ENCODE measurements around the gene ENTPD8. TPM values are rescaled to one million over a fixed set of nuclear protein-coding genes. Genes with fewer than 3 reads are reported as not detected.

ENTPD8 gene
- total and polyA plus RNA-seq, 4 donors = 0.08 to 0.45 (median 0.21) TPM

DNA sequence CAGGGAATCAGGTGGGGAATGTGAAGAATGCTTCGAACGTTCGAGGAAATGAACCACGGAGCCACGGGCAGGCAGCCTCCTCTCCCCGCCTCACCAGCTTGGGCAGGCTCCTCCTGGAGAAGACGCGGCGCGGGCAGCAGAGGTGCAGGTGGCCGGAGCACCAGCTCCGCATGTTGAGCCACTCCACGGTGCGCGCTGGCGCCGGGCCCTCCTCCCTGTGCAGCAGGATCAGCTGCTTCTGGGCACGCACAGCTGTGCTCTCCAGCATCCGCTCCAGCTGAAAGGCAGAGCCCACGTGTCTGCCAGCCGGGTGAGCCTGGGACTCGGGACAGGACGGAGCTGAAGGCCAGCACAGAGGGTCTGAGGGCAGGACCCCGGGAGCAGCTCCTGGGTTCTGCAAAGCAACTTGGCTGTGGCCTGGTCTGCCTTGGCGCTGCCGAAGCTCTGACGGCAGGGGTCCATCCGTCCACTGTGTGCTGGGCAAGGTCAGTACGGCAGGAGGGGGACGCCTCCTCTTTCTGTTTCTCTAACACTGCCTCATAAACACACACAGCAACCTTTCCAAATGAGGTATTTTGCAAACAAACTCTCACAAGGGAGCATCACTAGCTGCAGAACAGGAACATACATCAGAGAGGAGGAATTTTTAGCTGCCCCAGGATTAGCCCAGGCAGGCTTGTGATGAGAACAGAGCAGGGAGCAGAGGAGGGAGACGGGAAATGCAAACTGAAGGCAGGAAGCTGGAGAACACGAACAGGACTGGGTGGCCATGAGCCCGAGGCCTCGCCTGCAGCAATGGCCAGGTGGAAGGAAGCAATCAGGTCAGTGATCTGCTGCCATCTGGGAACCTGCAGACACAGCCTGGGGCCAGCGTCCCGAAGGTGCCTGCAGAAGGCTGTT lies 38.1 kb upstream of the ENTPD8 start:
- H3K9ac ChIP-seq (ENCODE audit: insufficient read depth in 1 of 2, low read length in 2 of 2) = no peak overlapping the region
- 63 to 73% methylated on average over 36 of the region's 36 CpGs for WGBS, 2 donors
- no peaks in the 10 kb centered on the region for H3K27me3 ChIP-seq (ENCODE audit: control insufficient read depth in 3 of 3, insufficient read depth in 3 of 3, low read length in 2 of 3)
- DNase-seq (peak in 1 of 3 donors; percentile 34), ATAC-seq (ENCODE audit: insufficient read depth, low FRiP score) (no peak)
- H3K4me1 ChIP-seq (ENCODE audit: control insufficient read depth in 5 of 5, insufficient read depth in 5 of 5, low read length in 5 of 5) = peaks cover 0 to 3% (median 0%) of the 10 kb centered on the region in 5 donors
- peaks cover 0 to 11% (median 3%) of the 10 kb centered on the region in 4 donors for H3K9me3 ChIP-seq (ENCODE audit: control insufficient read depth in 4 of 4, insufficient read depth in 3 of 4, low read length in 3 of 4)
- no peak for TF ChIP-seq CTCF (IDR thresholded peaks at IDR 0.05; ENCODE audit: control extremely low read depth, extremely low read depth)
- H3K27ac ChIP-seq (ENCODE audit: low read depth in 1 of 2, low read length in 1 of 2) = no peak overlapping the region
- no peaks in the 10 kb centered on the region for H3K36me3 ChIP-seq (ENCODE audit: control insufficient read depth in 4 of 4, insufficient read depth in 4 of 4, low read length in 4 of 4)
- no peak overlapping the region for H3K4me3 ChIP-seq

DNA sequence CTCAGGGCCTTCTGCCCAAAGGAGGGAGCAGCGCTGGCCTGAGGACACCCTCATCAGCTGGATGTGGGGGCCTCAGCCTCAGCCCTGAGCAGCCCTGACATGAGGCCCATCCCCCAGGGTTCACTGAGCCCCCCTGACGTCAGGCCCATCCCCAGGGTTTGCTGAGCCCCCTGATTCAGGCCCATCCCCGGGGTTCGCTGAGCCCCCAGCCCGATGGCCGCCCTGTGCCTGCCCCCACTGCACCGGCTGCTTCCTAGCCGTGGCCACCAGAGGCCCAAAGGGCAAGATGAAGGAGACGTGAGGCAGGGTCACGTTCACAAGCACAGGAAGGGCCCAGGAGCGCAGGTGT lies 37.4 kb upstream of the ENTPD8 start:
- no peak for ATAC-seq (ENCODE audit: insufficient read depth, low FRiP score)
- no peak overlapping the region for H3K27ac ChIP-seq (ENCODE audit: low read depth in 1 of 2, low read length in 1 of 2)
- no peak for TF ChIP-seq CTCF (IDR thresholded peaks at IDR 0.05; ENCODE audit: control extremely low read depth, extremely low read depth)
- H3K4me1 ChIP-seq (ENCODE audit: control insufficient read depth in 5 of 5, insufficient read depth in 5 of 5, low read length in 5 of 5) = peaks cover 0 to 3% (median 0%) of the 10 kb centered on the region in 5 donors
- no peak overlapping the region for H3K9ac ChIP-seq (ENCODE audit: insufficient read depth in 1 of 2, low read length in 2 of 2)
- H3K4me3 ChIP-seq = no peak overlapping the region
- H3K27me3 ChIP-seq (ENCODE audit: control insufficient read depth in 3 of 3, insufficient read depth in 3 of 3, low read length in 2 of 3) = no peaks in the 10 kb centered on the region
- no peaks in the 10 kb centered on the region for H3K36me3 ChIP-seq (ENCODE audit: control insufficient read depth in 4 of 4, insufficient read depth in 4 of 4, low read length in 4 of 4)
- peaks cover 0 to 11% (median 3%) of the 10 kb centered on the region in 4 donors for H3K9me3 ChIP-seq (ENCODE audit: control insufficient read depth in 4 of 4, insufficient read depth in 3 of 4, low read length in 3 of 4)
- 83 to 90% methylated on average over 11 of the region's 11 CpGs for WGBS, 2 donors
- DNase-seq = no peak

DNA sequence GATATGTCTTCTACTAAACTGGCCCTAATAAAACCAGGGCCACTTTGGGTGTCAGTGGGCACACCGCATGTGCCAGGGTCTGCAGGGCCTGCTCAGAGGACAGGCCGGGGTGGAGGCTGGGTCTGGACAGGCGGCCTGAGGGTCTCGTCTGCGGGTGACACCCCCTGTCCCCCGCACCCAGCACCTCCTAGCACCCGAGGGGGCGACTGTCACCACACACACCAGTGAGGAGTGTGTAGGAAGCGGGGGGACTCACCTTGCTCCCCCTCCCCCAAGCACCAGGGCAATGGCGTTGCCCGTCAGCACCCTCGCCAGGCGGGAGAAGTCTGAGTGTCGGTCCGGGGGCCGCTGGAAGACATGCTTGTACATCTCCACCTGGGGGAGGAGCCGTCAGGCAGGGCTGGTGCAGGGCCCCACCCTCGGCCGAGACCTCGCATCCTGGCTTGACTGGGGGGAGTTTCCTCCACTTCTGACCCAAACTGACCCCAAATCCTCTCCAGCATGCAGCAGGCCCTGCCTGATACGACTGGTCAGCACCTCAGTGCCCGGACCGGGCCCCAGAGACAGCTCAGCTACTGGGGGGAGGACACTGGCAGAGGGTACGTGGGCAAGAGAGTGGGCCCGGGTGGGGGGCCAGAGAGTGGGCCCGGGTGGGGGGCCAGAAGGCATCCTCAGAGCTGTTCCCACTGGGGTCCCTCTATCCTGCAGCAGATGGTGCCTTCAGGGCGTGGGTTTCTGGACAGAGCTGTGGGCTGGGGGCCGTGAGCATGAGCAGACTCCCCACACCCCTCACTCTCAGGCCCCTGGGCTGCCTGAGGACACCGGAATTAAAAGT lies 36.8 kb upstream of the ENTPD8 start:
- H3K4me1 ChIP-seq (ENCODE audit: control insufficient read depth in 5 of 5, insufficient read depth in 5 of 5, low read length in 5 of 5) = peaks cover 0 to 3% (median 0%) of the 10 kb centered on the region in 5 donors
- no peaks in the 10 kb centered on the region for H3K36me3 ChIP-seq (ENCODE audit: control insufficient read depth in 4 of 4, insufficient read depth in 4 of 4, low read length in 4 of 4)
- WGBS, 2 donors = 90 to 92% methylated on average over 29 of the region's 29 CpGs
- no peak overlapping the region for H3K9ac ChIP-seq (ENCODE audit: insufficient read depth in 1 of 2, low read length in 2 of 2)
- ATAC-seq (ENCODE audit: insufficient read depth, low FRiP score) (no peak), DNase-seq (no peak)
- H3K27me3 ChIP-seq (ENCODE audit: control insufficient read depth in 3 of 3, insufficient read depth in 3 of 3, low read length in 2 of 3) = no peaks in the 10 kb centered on the region
- H3K27ac ChIP-seq (ENCODE audit: low read depth in 1 of 2, low read length in 1 of 2) = no peak overlapping the region
- TF ChIP-seq CTCF (IDR thresholded peaks at IDR 0.05; ENCODE audit: control extremely low read depth, extremely low read depth) = no peak
- H3K9me3 ChIP-seq (ENCODE audit: control insufficient read depth in 4 of 4, insufficient read depth in 3 of 4, low read length in 3 of 4) = peaks cover 0 to 11% (median 3%) of the 10 kb centered on the region in 4 donors
- H3K4me3 ChIP-seq = no peak overlapping the region

All from lung (tissue), 12 donors.